ENCODE measurements around the gene MDM4. TPM values are rescaled to one million over a fixed set of nuclear protein-coding genes. Genes with fewer than 3 reads are reported as not detected.
"Not testable (repeated sequence)": the region's sequence is repeated elsewhere in the genome, so short reads cannot be mapped to it uniquely, and the experiment has no call there.

Gene MDM4
- total RNA-seq, 2 experiments from 2014 or later: 64.3 to 75.6 TPM

GRCh38 chr1:204556458-204557052 is 40.3 kb downstream of the MDM4 start:
- peaks cover 29% of the 10 kb centered on the region for H3K4me1 Mint-ChIP-seq
- peak overlapping the region; percentile 63 for H3K27ac Mint-ChIP-seq
- no peak for DNase-seq
- no peaks in the 10 kb centered on the region for H3K9me3 Mint-ChIP-seq
- peaks cover 26% of the 10 kb centered on the region for H3K36me3 Mint-ChIP-seq
- H3K27me3 Mint-ChIP-seq: no peaks in the 10 kb centered on the region
- H3K4me3 Mint-ChIP-seq: no peak overlapping the region

- Mint-ChIP-seq H3K4me1 (peaks cover 34% of the 10 kb centered on the region), H3K36me3 (peaks cover 23% of the 10 kb centered on the region), H3K9me3 (no peaks in the 10 kb centered on the region), H3K4me3 (no peak overlapping the region), H3K27me3 (no peaks in the 10 kb centered on the region), H3K27ac (no peak overlapping the region)
- DNase-seq: no peak
Observed at GRCh38 chr1:204558467-204558866, 42.3 kb downstream of the MDM4 start.

DNA sequence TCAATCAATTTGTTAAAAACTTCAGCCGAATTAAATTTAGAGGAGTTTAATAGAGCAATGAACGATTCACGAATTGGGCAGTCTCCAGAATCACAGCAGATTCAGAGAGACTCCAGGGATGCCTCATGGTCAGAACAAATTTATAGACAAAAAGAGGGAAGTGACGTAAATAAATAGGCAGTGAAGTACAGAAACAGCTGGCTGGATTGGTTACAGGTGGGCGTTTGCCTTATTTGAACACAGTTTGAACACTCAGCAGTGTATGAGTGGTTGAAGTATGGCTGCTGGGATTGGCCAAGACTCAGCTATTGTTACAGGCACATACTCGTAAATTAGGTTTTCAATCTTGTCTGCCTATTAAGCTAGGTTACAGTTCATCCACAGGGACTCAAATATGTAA is 43.8 kb downstream of the MDM4 start:
- H3K27me3 Mint-ChIP-seq, H3K27ac Mint-ChIP-seq, H3K9me3 Mint-ChIP-seq, H3K4me3 Mint-ChIP-seq, DNase-seq: not testable (repeated sequence)
- Mint-ChIP-seq H3K36me3 (peaks cover 23% of the 10 kb centered on the region), H3K4me1 (peaks cover 37% of the 10 kb centered on the region)

DNA sequence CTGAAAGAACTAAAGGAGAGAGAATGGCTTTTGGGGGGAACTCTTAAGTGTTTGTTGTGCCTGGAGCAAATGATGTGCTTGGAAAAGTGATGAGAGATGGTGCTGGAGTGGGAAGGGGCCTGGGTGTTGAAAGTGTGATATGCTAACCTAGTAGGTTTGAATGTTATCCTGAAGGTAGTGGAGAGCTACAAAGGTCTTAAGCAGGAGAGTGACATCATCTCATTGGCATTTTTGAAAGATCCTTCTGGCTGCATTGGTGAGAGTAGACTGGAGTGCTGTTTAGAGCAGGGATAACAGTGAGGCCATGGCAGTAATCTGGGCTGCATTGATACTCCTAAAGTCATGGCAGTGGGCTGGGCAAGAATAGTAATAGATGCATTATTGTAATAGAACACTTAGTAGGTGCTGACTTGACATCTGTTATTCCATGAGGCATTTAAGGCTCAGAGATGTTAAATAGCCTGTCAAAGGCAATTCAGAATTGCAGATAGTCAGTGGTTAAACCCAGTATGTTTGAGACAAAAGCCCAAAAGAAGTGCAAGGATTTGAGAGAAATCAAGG is 44.5 kb downstream of the MDM4 start:
- DNase-seq: no peak
- Mint-ChIP-seq H3K4me1 (peaks cover 41% of the 10 kb centered on the region), H3K27ac (no peak overlapping the region), H3K4me3 (no peak overlapping the region), H3K9me3 (no peaks in the 10 kb centered on the region), H3K36me3 (peaks cover 24% of the 10 kb centered on the region), H3K27me3 (no peaks in the 10 kb centered on the region)

DNA sequence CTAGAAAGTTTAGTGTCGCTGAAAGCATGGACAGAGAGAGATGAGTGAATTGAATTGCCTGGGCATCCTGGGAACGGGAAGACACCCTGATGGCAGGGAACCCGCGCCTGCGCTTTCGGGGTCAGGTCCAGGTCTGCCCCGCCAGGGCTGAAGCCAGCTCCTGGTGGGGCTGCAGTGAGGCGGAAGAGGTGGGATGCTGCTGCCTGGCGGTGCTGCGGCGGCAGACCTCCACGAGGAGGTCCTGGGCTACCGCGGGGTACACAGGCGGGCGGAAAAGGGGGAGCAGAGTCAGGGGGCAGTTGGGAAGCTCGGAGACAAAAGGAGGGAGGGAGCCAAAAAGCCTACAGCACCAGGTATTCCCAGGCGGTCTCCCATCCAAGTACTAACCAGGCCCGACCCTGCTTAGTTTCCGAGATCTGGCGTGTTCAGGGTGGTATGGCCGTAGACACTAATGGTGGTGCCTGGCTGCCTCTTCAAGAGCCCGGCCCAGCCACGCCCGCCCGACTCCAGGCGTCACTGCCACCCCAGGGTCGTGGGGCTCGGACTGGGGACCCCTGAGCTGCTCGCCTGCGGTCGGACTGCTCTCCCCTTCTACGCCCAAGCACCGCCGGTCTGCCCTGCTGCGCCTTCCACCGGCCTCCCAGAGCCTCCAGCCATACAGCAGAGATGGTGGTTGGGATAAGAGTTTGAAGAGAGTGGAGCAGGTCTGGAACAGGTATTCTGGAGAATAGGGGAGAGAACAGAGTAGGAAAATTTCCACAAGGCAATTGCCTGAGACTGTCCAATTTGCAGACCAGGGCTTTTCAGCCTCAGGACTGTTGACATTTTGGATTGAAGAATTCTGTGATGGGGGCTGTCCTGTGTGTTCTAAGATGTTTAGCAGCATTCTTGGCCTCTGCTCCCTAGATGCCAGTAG is 46.1 kb downstream of the MDM4 start:
- no peaks in the 10 kb centered on the region for H3K27me3 Mint-ChIP-seq
- no peaks in the 10 kb centered on the region for H3K9me3 Mint-ChIP-seq
- no peak overlapping the region for H3K27ac Mint-ChIP-seq
- no peak overlapping the region for H3K4me3 Mint-ChIP-seq
- H3K36me3 Mint-ChIP-seq: peaks cover 16% of the 10 kb centered on the region
- peaks cover 36% of the 10 kb centered on the region for H3K4me1 Mint-ChIP-seq
- no peak for DNase-seq

GRCh38 chr1:204563307-204563706 is 47.1 kb downstream of the MDM4 start:
- Mint-ChIP-seq H3K36me3 (peaks cover 20% of the 10 kb centered on the region), H3K9me3 (no peaks in the 10 kb centered on the region), H3K4me1 (peaks cover 36% of the 10 kb centered on the region), H3K27ac (peak overlapping the region; percentile 67), H3K27me3 (no peaks in the 10 kb centered on the region), H3K4me3 (no peak overlapping the region)
- DNase-seq: no peak

DNA sequence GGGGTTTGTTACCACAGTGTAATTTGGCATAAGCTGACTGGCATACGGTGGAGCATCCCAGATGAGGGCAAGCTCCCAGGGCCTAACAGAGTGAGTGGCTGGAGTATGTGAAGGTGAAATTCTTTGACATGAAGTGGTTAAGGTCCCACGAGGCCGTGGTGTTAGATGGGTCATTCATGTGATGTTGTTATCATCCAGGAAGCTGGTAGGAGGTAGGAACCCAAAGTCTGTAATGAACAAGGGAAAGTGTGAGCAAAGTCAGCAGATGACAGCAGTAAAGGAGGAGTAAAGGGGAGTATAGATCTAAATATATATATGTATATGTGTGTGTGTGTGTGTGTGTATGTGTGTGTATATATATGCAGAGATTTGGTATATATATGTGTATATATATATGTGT is 47.6 kb downstream of the MDM4 start:
- no peaks in the 10 kb centered on the region for H3K9me3 Mint-ChIP-seq
- peaks cover 20% of the 10 kb centered on the region for H3K36me3 Mint-ChIP-seq
- H3K27me3 Mint-ChIP-seq: no peaks in the 10 kb centered on the region
- H3K4me1 Mint-ChIP-seq: peaks cover 36% of the 10 kb centered on the region
- no peak for DNase-seq
- peak overlapping the region; percentile 49 for H3K27ac Mint-ChIP-seq
- no peak overlapping the region for H3K4me3 Mint-ChIP-seq

DNA sequence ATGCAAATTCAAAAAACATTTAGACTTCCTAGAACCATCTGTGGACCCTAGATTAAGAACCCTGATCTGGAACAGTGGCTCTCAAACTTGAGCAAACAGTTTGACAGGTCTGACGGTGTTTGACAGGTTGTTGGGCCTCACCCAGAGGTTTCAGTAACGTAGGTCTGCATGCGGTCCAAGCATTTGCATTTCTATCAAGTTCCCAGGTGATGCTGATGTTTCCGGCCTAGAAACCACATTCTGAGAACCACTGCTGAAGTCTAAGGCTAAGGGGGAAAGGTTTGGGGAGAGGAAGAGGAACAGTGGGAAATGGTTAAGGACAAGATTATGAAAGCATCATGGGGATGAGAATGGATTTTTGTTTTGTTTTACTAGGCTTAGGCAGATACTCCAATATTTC is 48.6 kb downstream of the MDM4 start:
- no peaks in the 10 kb centered on the region for H3K9me3 Mint-ChIP-seq
- no peaks in the 10 kb centered on the region for H3K27me3 Mint-ChIP-seq
- H3K4me3 Mint-ChIP-seq: no peak overlapping the region
- H3K27ac Mint-ChIP-seq: peak overlapping the region; percentile 84
- H3K36me3 Mint-ChIP-seq: peaks cover 22% of the 10 kb centered on the region
- peaks cover 45% of the 10 kb centered on the region for H3K4me1 Mint-ChIP-seq
- peak; percentile 23 for DNase-seq

DNA sequence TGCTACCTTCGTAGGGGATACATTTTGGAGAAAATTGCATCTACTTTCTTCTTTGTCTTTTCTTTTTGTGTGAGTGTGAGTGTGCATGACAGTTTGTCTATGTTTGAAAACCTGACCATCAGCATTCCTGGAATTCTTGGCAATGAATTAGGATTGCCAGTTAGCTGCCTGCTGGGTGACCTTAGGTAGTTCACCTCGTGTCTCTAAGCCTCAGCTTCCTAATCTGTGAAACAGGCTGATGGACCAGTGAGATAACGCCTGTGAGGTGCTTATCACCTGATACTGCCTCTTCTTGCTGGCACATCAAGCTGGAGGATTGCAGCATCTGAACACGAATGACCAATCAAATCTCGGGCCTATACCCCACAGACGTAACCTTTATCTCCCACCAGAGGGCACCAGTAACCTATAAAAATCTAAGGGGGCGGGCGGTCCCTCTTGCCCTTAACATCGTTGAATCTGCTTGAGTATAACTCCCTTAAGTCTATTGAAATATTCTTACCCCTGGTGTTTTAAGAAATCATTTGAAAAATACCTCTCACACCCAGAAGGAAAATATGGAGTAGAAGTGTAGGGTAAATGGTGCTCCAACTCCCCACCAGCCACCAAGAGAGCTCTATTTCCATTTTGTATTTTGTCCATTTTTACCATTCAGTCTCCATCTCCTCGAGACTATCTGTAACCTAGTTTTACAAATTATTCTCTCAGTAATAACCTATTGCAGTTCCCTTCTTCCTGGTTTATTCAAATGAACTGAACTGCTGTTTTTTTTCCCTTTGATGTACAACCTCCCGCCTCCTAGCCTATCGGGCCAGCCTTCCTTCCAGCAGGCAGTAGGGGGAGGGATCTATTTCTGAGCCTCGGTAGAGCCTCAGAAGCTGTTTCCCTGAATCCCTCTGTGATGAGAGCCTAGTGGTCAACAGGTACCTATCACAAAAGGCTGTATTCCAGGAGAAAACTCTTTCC is 49.7 kb downstream of the MDM4 start:
- Mint-ChIP-seq H3K27ac (peak overlapping the region; percentile 84), H3K9me3 (no peaks in the 10 kb centered on the region), H3K36me3 (peaks cover 26% of the 10 kb centered on the region), H3K4me3 (no peak overlapping the region), H3K4me1 (peaks cover 44% of the 10 kb centered on the region), H3K27me3 (no peaks in the 10 kb centered on the region)
- DNase-seq: peak; percentile 55

- DNase-seq: no peak
- Mint-ChIP-seq H3K9me3 (no peaks in the 10 kb centered on the region), H3K27ac (no peak overlapping the region), H3K4me1 (peaks cover 38% of the 10 kb centered on the region), H3K4me3 (no peak overlapping the region), H3K36me3 (peaks cover 25% of the 10 kb centered on the region), H3K27me3 (no peaks in the 10 kb centered on the region)
Observed at GRCh38 chr1:204566583-204566955, 50.4 kb downstream of the MDM4 start.

- no peaks in the 10 kb centered on the region for H3K9me3 Mint-ChIP-seq
- H3K36me3 Mint-ChIP-seq: peaks cover 20% of the 10 kb centered on the region
- peaks cover 34% of the 10 kb centered on the region for H3K4me1 Mint-ChIP-seq
- H3K4me3 Mint-ChIP-seq: no peak overlapping the region
- DNase-seq: no peak
- no peaks in the 10 kb centered on the region for H3K27me3 Mint-ChIP-seq
- H3K27ac Mint-ChIP-seq: no peak overlapping the region
Observed at GRCh38 chr1:204567071-204567470, 50.9 kb downstream of the MDM4 start.

- Mint-ChIP-seq H3K9me3 (no peaks in the 10 kb centered on the region), H3K4me3 (no peak overlapping the region), H3K27ac (no peak overlapping the region), H3K4me1 (peaks cover 25% of the 10 kb centered on the region), H3K27me3 (no peaks in the 10 kb centered on the region), H3K36me3 (peaks cover 23% of the 10 kb centered on the region)
- DNase-seq: no peak
Observed at GRCh38 chr1:204568576-204569315, 52.5 kb downstream of the MDM4 start.

GRCh38 chr1:204569478-204569877 is 53.3 kb downstream of the MDM4 start:
- DNase-seq: no peak
- H3K36me3 Mint-ChIP-seq: peaks cover 21% of the 10 kb centered on the region
- H3K27ac Mint-ChIP-seq: no peak overlapping the region
- H3K27me3 Mint-ChIP-seq: no peaks in the 10 kb centered on the region
- H3K9me3 Mint-ChIP-seq: no peaks in the 10 kb centered on the region
- peaks cover 23% of the 10 kb centered on the region for H3K4me1 Mint-ChIP-seq
- H3K4me3 Mint-ChIP-seq: no peak overlapping the region

GRCh38 chr1:204570021-204570420 is 53.8 kb downstream of the MDM4 start:
- H3K27me3 Mint-ChIP-seq, H3K9me3 Mint-ChIP-seq, H3K27ac Mint-ChIP-seq, H3K4me3 Mint-ChIP-seq, DNase-seq: not testable (repeated sequence)
- Mint-ChIP-seq H3K36me3 (peaks cover 21% of the 10 kb centered on the region), H3K4me1 (peaks cover 20% of the 10 kb centered on the region)
